ENCODE results near the gene SYMPK.
A peak's percentile ranks its signal among the peaks of the same experiment; 100 is the strongest.

SYMPK gene

DNA sequence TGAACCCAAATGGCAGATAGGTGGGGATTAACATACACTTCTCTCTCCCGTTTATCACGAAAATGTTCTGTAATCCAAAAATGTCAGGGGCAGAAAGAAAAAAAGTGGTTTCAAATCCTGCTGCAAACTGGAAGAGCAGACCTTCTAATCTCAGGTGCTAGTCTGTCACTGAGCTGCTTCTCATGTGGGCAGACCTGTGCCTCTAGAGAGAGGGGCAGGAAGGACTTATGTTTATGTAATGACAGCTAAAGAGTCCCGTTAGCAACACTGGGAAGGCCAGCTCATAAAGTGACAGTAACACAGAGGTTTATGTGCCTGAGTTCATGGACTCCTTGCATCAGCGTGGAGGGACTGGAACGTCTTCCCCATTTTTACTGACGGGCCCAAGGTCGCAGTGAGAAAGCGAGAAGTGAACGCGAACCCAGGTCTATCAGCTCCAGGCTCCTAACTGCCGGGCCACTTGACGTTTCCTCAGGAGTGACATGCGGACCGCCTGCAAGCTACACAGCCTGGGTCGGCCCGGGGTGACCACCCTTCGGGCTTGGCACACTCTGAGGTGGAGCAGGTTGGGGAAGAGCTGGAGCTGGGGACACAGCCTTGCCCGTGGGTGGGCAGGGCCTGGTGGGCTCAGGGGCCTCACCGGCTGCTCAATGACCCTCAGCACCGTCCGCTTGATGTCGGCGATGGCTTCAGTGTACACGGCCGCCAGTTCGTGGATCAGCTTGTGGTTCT is 38.2 kb downstream of the SYMPK start:
- DNase-seq, result no peak

DNA sequence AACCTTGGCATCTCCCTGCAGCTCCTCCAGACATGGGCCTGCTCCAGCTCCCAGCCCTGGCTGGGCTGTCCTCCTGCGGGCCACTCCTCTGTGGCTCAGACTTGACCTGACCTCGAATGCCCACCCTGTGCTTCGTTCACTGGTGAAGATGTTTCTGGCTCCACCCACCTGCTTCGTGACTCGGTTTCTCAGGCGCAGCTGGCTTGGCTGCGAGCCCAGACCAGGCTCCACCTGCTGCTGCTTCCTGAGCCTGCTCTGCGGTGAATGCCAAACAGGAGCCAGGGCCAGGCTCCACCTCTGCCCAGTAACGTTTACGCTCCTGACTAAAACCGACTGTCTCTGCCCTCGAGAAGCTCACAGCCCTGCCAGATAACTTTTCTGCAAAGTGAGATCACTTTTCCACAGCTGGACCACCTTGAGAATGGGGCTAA is 38.9 kb downstream of the SYMPK start:
- DNase-seq, result no peak

DNA sequence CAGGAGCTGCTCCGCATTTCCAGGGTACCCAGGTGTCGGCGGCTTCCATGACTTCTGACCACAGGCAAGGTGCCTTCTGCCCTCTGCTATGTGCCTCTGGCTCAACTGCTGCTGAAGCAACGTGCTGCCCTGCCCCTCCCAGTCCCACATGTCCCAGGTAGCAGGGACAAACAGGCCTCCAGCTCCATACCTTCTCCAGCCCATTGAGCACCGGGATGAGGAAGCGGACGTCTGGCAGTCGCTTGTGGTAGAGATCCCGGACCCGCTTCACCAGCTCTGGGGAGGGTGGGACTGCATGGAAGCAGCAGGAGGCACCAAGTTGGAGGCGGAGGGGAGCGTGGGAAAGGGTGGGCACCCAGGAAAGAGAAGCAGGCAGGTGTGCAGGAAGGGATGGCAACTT is 39.8 kb downstream of the SYMPK start:
- DNase-seq, result no peak

DNA sequence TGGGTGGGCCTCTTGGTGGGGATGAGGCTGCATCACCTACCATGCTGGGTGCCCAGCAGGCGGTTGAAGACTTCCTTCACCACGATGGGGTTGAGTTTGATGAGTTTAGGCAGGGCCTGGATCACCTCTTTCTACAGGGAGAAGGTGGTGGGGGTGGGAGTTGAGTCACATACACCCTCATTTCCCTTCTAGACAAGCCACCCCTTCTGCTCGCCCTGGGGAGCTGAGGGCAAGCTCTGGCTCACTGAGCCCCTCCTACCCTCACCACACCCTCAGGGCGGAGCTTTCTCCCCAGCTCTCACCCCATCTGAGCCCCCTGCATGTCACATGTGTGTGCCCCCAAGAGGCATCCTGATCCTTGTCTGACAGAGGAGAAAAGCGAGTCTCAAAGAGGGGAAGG is 40.2 kb downstream of the SYMPK start:
- DNase-seq, result no peak

DNA sequence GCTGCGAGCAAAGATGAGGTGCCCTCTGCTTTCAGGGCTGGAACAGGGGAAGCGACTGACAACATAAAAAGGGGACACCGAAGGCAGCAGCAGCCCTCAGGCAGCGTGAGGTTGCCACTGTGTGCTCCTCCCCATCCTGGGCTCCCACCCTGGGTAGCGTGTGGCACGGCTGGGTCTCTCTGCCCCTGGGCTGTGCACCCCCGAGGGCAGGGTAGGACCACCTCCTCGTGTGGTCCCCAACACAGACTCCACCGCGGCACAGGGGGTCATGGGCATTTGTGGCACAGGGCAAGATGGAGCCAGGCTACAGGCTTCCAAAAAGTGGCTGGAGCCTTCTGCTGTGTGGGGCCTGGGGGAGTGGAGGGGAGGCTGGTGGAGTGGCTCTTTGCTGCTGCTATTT is 41.4 kb downstream of the SYMPK start:
- DNase-seq, result no peak

DNA sequence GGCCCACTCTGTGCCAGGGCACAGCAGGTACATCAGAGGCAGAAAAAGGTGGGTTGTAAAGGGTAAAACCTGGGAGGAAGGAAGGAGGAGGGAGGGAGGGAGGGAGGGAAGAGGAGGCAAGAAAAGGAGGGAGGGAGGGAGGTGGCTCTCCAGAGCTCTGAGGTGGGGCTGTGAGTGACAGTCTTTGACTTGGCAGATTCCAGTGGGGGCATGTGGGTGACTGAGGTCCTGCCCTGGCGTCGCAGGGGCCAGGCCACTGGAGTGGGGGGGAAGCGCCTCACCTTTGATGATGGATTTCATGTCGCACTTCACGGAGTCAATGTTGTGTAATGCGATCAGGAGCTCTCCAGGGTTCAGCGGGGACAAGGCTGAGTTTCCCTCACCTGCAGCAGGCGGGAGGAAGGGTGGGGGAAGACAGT is 41.8 kb downstream of the SYMPK start:
- DNase-seq, result no peak

DNA sequence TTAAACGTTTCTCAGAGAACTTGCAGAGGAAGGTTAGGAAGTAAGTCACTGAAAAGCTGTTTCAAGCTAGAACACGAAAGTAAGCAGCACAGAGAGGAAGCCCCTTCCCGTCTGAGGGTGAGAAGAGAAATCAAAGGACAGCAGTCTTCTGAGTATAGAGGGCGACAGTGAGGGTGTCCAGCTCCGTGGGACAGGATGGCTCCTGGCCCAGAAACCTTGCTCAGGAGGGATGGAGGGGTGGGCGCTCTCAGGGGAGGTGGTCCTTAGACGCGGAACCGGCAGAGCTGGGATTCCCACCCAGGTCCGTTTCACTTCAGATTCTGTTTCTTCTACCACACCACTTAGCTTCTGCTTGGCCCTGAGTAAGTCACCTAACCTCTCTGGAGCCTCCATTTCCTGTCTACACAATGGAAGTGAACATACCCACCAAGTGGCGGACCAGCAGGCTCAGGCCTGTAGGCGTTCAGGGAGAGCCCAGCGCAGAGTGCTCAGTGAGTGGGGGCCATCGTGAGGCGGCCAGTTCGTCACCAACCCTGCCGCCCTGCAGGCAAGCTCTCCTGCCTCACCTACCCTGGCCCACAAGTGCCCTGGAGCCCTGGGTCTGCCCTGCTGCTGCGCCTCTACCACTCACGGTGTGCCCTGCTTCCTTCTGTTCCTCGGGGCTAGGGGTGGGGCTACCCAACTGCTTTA is 42.4 kb downstream of the SYMPK start:
- DNase-seq, result no peak

DNA sequence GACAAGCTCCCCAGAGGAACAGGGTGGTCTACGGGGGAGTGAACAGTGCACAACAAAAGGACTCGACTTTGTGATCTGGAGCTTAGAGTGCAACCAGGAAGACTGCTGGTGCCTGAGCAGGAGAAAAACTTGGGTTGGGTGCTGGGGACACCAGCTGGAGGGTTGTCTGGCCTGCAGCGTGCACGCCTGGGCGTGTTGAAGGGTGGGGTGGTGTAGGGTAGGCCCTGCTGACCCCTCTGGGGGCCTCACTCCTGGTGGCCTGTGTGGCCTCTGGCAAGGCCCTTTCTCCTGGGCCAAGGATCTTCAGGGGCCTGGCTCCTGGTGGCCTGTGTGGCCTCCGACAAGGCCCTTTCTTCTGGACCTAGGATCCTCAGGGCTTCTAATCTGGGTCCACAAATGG is 43.2 kb downstream of the SYMPK start:
- no peak for DNase-seq

DNA sequence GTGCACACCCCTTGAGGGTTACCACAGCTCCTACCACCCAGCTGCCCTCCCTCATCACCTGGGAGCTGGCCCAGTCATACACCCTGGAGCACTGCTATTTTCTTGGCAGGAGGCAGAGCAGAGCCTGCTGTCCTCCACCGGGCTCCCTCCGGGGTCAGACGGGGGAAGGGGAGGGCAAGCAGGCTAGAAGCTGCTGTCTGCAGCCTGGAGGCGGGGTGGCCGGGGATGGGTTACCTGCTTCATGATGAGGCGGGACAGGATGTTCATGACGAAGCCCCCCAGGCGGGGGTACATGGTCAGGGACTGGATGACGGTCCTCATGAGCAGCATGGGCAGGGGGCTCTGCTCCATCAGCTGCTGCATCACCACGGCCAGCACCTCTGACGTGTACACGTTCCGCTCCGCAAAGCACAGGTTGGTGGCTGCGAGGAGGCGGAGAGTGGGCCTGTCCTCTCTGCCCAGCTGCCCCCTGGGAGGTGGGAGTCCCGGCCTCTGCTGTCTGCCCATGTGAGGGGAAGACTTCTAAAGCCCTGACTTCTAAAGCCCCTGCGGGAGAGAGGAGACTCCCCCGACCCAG is 45.1 kb downstream of the SYMPK start:
- DNase-seq, result no peak

DNA sequence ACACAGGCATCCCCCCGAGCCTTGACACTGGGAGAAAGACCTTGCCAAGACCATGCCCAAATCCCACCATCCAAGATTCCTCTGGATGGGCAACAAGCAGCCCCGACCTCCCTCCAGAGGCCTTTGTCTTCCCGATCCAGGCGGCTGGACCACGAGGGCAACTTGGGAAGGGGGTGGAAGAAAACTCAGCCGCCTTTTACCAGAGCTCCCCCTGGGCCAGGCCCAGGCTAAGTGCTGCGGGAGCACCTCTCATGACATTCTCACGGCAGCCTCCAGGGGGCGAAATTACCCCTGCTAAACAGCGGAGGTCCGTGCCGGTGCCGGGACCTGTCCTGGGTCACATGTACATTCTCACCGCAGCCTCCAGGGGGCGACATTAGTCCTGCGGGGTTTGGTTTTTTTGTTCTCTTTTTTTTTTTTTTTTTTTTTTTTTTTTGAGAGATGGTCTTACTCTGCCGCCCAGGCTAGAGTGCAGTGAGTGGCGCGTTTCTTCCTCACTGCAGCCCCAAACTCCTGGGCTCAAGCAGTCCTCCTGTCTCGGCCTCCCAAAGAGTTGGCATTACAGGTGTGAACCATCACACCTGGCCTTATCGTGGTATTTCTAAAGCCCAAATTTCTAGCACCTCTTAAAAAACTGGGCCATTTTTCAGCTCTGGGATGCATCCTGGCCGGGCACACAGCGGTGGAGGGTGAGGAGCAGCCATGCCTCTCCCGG is 45.8 kb downstream of the SYMPK start:
- peak; percentile 96 to 98 (median 97) for DNase-seq

DNA sequence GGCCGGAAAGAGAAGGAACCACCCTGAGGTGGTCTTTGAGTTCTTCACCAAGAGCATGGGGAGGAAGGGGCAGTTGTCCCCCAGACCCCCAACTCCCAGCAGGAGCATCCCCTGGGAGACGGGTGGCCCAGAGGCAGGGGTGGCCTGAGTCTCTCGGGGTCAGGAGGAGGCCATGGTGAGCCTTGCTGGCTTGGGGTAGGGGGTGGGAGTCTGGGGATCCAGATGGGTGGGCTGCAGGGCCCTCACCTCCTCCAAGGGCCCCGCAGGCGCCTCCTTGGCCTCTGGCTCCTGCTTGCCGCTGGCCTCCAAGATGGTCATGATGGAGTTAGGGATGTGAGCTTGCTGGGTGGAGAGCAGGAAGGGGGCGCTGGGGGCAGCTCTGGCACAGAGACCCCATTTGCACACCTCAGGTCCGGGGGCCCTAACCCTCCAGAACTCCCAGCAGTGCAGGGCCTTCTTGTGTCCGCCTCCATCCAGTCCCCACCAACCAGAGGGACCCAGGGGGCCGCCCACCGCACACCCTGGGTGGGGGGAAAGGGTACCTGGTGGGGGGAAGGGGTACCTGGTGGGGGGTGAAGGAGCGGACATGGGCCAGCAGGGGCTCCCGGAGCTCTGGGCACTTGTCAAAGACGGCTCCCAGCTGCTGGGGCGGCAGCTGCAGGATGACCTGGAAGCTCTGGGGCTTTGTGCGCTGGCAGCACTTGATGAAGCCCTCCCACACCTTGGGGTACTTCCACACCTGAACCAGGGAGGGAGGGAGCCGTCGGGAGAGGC is 46.5 kb downstream of the SYMPK start:
- DNase-seq, result no peak

DNA sequence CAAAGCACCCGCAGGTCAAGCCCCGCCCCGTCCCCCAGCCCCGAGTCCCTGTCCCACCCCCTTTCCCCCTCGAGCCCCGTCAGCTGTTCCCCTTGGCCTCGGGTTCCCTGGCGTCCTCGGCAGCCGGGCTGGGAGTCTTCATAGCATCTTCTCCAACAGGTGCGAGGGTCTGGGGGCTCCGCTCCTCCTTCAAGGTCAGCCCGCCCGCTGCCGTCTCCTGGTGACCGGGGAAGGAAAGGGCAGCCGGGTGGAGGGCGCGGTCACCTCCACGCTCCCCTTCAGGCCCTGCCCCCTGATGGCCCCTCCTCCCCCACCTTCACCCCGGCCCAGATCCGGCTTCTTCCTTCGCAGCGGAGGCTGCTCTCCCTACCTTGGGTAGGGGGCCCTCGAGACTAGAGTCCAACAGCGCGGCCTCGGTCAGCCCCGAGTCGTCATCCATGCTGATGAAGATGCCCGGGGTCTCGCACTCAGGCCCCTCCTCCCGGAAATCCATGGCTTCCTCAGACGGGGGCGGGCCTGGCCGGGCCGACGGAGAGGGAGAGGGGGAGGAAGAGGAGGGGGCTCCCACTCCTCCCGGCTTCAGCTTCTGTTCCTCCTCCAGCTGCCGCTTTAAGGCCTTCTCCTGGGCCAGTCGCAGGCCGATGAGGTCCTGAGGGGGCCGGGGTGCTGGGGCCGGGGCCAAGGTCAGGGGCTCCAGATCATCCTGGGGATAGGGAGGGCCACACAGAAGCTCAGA is 47.3 kb downstream of the SYMPK start:
- DNase-seq, result no peak

DNA sequence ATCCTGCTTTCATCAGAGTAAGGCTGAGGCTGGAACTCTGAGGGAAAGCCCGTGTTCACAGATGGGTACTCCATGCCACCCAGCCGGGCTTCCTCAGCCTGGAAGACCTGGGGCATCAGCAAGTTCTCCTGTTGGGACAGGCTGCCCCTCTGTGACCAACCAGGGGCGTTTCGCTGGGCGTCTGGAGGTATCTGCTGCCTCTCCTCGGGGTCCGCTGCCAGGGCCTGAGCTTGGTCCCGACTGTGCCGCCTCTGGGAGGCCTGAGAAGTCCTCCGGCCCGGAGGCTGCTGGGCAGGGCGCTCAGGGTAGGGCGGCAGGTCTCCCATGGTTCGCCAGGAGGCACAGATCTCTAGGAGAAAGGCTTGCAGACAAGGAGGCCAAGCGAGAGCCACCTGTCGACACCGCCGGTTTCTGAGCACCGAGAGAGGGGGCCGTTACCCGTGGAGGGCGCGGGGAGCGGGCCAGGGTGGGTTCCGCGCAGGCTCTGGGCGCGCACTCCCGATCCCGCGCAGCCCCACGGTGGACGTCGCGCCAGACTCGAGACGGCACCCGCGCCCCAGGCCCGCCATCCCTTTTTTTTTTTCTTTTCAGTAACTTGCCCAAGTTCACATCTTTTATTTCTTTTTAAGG is 48.0 kb downstream of the SYMPK start, which contains the start of gene RSPH6A:
Gene RSPH6A, minus strand, starts transcription at position 458 of the 630 bp plus-strand sequence. Its CDS starts 132 bp downstream, at position 326.
- peak in 1 of 3 donors; percentile 16 for DNase-seq

DNA sequence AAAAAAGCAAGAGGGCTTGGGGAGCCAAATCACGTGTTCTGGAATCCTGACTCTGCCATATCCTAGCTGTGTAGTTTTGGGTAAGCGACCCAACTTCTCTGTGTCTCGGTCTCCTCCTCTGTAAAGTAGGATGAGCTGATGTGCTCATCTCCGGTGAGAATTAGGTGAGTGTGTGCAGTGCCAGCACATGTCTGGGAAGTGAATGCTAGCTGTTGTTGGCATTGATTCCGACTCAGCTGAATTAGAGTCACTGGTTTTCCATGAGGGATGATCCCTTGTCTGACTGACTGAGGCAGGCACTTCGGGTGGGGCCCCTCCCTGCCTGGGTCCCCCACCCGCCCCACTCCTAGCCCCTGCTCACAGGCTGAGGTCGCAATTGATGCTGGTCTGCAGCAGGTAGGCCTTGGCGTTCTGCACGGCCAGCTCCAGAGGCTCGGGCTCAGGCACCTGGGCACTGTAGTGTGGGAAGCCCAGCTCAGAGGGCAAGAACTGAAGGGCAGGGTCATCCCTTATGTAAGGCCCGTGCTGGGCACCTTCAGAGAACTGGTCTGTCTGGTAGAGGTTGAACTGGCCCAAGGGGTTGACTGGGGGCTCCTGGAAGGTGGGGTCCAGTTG is 48.7 kb downstream of the SYMPK start:
- peak in 1 of 3 donors; percentile 14 for DNase-seq

DNA sequence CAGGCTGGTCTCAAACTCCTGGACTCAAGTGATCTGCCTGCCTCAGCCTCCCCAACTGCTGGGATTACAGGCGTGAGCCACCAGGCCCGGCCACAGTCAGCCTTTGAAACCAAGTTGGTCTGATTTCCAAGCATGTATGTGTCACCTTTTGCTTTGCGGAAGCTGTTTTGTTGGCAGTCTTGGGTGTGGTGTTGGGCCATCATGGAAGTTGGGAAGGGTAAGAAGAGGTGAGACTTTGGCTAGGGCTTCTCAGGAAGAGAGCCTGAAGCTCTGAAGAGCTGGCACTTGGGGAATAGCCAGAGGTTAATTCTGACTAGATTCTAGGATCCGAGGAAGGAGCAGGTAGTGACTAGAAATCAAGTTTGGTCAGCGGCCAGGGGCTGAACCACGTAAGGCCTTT is 50.6 kb downstream of the SYMPK start:
- DNase-seq, result peak in 1 of 3 donors; percentile 17

DNA sequence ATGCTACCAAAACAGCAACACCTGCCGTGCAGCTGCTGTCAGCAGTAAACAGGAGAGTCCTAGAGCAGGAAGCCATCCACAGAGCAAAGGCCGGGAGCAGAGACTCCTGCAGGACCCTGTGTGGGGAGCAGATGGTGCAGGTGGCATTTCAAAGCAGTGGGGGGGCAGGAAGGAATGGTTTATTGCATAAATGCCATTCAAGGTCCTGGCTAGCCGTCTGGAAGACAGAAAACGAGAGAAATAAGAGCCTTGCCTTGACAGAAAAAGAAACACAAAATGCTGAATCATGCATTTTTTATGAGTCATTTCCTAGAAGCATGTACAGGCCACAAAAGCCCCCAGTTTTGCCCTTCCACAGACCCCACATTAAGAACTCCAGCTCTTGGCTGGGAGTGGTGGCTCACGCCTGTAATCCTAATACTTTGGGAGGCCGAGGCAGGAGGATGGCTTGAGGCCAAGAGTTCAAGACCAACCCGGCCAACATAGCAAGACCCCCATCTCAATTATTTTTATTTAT is 53.2 kb downstream of the SYMPK start:
- DNase-seq, result peak; percentile 43 to 70 (median 58)

DNA sequence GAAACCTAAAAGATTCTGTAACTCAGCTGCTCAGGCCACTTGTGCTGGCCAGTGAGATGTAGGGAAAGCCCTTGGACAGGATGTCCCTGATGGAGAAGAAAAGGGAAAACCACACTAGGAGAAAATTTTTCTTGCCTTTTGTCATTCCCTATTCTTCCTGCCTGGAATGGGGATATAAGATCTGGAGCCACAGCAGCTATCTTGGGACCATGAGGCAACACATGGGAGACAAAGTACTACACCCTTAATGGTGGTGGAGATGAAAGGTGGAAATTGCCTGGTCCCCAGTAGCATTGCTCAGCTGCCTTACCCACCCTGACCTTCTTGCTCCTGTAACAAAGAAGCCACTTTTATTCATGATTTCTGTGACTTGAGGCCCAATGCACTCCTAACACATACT is 57.2 kb downstream of the SYMPK start:
- no peak for DNase-seq

DNA sequence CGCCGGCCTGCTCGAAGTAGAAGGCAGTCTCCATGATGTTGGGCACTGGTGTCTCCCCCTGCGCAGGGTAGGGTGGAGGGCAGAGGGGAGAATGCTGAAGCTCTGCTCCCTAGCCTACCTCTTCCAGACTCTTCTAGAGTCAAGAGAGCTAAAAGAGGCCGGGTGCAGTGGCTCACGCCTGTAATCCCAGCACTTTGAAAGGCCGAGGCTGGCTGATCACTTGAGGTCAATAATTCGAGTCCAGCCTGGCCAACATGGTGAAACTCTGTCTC is 58.1 kb downstream of the SYMPK start:
- no peak for DNase-seq

DNA sequence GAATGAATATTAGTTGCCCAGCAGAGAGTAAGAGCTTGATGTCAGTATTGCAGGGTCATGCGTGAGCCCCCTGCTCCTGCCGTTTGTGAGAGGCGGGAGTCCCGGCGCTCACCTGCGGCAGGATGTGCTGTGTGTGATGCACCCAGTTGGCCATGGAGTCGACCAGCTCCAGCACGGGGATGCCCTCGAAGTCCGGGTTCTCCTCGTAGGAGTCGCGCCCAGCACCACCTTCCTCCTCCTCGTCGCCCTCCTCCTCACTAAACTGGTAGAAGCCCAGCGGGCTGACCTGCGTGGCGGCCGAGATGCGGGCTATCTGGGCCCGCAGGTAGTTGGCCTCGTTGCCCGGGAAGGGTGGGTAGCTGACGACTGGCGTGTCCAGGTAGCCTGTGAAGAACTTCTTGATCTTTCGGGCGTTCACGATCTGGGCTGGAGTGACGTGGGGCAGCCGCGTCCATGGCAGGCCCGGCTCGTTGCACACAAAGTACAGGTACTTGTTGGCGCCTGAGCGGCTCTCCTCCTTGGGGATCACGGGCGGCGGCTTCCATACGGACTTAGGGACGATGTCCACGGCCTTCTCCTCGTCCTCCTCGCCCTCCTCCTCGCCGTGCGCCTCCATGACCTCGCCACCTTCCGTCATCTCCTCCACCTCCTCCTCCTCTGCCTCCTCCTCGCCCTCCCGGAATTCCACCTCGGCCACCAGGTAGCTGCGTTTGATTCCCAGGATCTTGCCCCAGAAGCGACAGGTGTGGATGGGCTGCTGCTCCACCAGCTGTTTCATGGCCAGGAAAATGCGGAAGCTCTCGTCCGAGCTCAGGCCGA is 58.6 kb downstream of the SYMPK start:
- DNase-seq, result no peak

DNA sequence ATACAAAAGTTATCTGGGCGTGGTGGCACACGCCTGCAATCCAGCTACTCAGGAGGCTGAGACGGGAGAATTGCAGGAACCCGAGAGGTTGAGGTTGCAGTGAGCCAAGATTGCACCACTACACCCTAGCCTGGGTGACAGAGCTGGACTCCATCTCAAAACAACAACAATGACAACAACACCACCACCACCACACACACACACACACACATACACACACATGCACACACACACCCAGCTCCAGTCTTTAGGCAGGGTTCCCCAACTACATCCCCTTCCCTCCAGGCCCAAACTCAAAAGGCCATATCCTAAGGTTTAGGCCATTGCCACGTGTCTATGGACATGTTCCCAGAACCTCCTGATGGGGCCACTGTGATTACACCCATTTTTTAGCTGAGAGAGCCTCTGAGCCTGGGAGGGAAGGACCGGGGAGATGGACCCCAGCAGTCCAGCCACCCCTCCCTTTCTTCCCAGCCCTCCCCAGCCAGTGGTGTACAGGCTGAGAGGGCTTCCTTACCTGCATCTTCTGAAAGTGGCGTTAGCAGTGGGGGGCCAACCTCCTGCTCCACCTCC is 61.3 kb downstream of the SYMPK start:
- DNase-seq, result no peak

Measured in suppressor macrophage treated with lipopolysaccharide for 1 hour (primary cell).